GM12892 (cell line): Measurements from ENCODE around the gene VSX2.

Source experiments
- POLR2A ChIP-seq: IDR thresholded peaks from 2 replicates; pipeline ENCODE4 v1.6.1; 2011; ENCODE audit warnings: low read depth, low read length, control low read depth
- POLR2AphosphoS5 ChIP-seq: IDR thresholded peaks from 2 replicates; pipeline ENCODE4 v1.6.1; 2011; ENCODE audit warnings: low read depth, low read length, control low read depth
- TAF1 ChIP-seq: IDR thresholded peaks from 2 replicates; pipeline ENCODE4 v1.6.1; 2011; ENCODE audit warnings: low read depth, mild to moderate bottlenecking, control low read depth, low read length, borderline replicate concordance

DNA sequence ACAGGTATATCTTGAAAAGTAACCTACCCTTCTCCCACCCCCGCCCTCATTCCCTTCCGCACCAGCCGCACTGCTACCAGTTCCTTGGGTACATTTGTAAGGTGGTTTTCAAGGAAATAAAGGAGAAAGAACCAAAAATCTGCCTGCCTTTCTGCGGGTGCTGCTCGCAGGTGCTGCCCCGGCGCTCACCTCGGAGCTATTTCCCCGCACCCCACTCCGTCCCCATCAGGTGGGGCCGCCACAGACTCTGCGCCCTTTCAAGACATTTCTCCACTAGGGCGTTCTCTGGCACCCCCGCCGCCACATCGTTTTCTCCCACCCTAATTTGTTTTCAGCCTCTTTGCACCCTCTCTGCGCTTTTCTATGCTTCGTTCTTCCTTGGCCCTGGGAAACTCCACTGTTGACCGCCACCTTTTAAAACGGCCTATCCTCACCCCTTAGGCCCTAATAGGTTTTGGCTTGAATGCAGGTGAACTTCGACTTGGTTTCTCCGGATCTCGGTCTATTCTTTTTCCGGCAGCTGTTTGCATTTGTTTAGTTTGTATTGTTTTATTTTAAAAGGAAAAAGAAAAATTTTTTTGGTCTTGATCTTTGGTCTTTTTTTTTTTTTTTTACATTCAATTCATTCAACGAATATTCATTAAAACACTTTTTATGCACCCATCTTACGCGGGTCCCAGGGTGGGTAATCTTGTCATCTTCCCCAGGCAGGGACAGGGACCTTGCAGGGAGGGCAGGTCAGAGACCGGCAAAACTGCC, 3.0 kb downstream of the VSX2 start:
- TF ChIP-seq POLR2A = no peak
- no peak for TF ChIP-seq POLR2AphosphoS5
- no peak for TF ChIP-seq TAF1
